LNCaP clone FGC (cell line): Measurements from ENCODE around the gene ATP2A3.

ENCODE experiments used
- DNase-seq: peaks from one replicate; pipeline ENCODE4 v3.0.0-alpha.2; 2011; ENCODE audit warnings: low read depth
- H3K4me3 ChIP-seq: 2 replicates; pipeline ENCODE4 v1.5.1; 2011; ENCODE audit warnings: mild to moderate bottlenecking, low read depth, low read length, control low read depth
- CTCF ChIP-seq: IDR thresholded peaks from 2 replicates; pipeline ENCODE4 v1.5.1; 2012; ENCODE audit warnings: mild to moderate bottlenecking; ENCODE audit not compliant: control insufficient read depth, insufficient read depth; ENCODE audit errors: extremely low read depth

Gene ATP2A3

GRCh38 chr17:3959921-3960601 lies 4.2 kb downstream of the ATP2A3 start:
- DNase-seq = no peak
- TF ChIP-seq CTCF = no peak
- no peak overlapping the region for H3K4me3 ChIP-seq

- H3K4me3 ChIP-seq = no peak overlapping the region
- DNase-seq = no peak
- TF ChIP-seq CTCF = no peak
Measured at GRCh38 chr17:3959295-3959899, 4.8 kb downstream of the ATP2A3 start.

GRCh38 chr17:3957735-3958599 lies 6.3 kb downstream of the ATP2A3 start:
- H3K4me3 ChIP-seq = no peak overlapping the region
- no peak for DNase-seq
- no peak for TF ChIP-seq CTCF

DNA sequence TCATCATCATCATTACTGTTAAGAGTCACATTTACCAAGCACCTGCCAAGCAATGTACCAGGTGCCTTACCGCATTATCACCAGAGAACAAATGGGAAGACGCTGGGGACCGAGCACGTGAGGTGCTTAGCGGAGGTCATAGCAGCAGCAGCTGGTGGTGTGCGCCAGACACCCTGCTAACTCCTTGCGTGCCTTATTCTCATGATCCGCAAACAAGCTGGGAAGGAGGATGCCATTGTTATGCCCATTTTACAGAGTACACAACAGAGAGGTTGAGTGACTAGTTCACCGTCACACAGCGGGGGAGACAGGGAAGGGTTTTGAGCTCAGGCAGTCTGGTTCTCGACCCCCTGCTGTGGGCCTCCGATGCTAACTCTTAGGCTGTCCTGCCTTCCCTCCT lies 7.3 kb downstream of the ATP2A3 start:
- no peak for DNase-seq
- TF ChIP-seq CTCF = no peak
- no peak overlapping the region for H3K4me3 ChIP-seq

DNA sequence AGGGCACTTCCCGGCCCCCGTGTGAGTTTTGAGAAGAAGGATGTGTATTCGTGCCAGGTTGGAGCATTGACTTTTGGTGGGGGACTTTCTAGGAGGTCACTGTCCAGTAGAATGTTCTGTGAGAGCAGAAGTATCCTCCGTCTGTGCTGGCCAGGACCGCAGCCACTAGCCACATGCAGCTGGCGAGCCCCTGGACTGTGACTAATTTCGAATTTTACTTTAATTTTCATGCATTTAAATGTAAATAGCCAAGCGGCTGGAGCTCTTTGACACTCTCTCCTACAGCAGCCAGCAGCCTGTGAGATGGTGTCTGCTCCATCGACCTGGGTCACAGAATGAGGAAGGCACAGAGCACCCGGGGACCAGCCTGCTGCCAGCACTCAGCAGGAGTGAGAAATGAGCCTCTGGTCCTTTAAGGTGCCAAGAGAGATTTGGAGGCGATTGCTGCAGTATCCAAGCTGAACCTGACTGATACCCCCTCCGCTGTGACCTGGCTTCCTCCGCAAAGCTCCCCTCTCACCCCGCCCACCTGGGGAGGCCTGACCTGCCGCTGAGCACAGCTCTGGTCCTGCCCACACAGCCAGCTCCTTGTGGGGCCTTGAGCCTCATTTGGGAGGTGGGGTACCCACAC lies 7.8 kb downstream of the ATP2A3 start:
- no peak for TF ChIP-seq CTCF
- no peak overlapping the region for H3K4me3 ChIP-seq
- no peak for DNase-seq

GRCh38 chr17:3955673-3955988 lies 8.6 kb downstream of the ATP2A3 start:
- DNase-seq = no peak
- TF ChIP-seq CTCF = no peak
- no peak overlapping the region for H3K4me3 ChIP-seq
